GM21529 (cell line): Measurements from ENCODE around the gene NEK3.
"Not testable (repeated sequence)": the region's sequence is repeated elsewhere in the genome, so short reads cannot be mapped to it uniquely, and the experiment has no call there.

Experiments used
- ATAC-seq: cut with Tn5 transposase; IDR thresholded peaks from one replicate; pipeline ENCODE4 v1.9.1; 2021; ENCODE audit not compliant: unreplicated experiment

Gene NEK3

GRCh38 chr13:52159159-52159982 lies at the start of gene NEK3:
TSS of gene NEK3 (minus strand) at chr13:52159597. CDS start at chr13:52156191, 3,406 bp downstream.
- peak; percentile 83 for ATAC-seq

- ATAC-seq, result not testable (repeated sequence)
These were observed 49.0 kb upstream of the NEK3 start for GRCh38 chr13:52208384-52208783.

- ATAC-seq, result not testable (repeated sequence)
These were observed 48.5 kb upstream of the NEK3 start for GRCh38 chr13:52207896-52208295.

- not testable (repeated sequence) for ATAC-seq
These were observed 47.9 kb upstream of the NEK3 start for GRCh38 chr13:52207337-52207736.

GRCh38 chr13:52204546-52204945 lies 45.1 kb upstream of the NEK3 start:
- ATAC-seq, result not testable (repeated sequence)

- ATAC-seq, result not testable (repeated sequence)
These were observed 44.5 kb upstream of the NEK3 start for GRCh38 chr13:52203864-52204263.

- ATAC-seq, result not testable (repeated sequence)
These were observed 43.1 kb upstream of the NEK3 start for GRCh38 chr13:52202506-52202905.

GRCh38 chr13:52201439-52202193 lies 42.2 kb upstream of the NEK3 start:
- ATAC-seq, result not testable (repeated sequence)

- ATAC-seq, result peak; percentile 54
These were observed 36.0 kb upstream of the NEK3 start for GRCh38 chr13:52195401-52195837.

GRCh38 chr13:52194184-52194868 lies 34.9 kb upstream of the NEK3 start:
- ATAC-seq, result peak; percentile 76

- ATAC-seq, result peak; percentile 28
These were observed 34.3 kb upstream of the NEK3 start for GRCh38 chr13:52193587-52194183.

- peak; percentile 71 for ATAC-seq
These were observed 28.2 kb upstream of the NEK3 start for GRCh38 chr13:52187424-52188187.

- no peak for ATAC-seq
These were observed 27.6 kb upstream of the NEK3 start for GRCh38 chr13:52187029-52187423.

- not testable (repeated sequence) for ATAC-seq
These were observed 22.0 kb upstream of the NEK3 start for GRCh38 chr13:52181316-52181954.

GRCh38 chr13:52179925-52180324 lies 20.5 kb upstream of the NEK3 start:
- no peak for ATAC-seq

- no peak for ATAC-seq
These were observed 17.9 kb upstream of the NEK3 start for GRCh38 chr13:52177276-52177675.

- not testable (repeated sequence) for ATAC-seq
These were observed 14.6 kb upstream of the NEK3 start for GRCh38 chr13:52173970-52174369.

- ATAC-seq, result no peak
These were observed 14.0 kb upstream of the NEK3 start for GRCh38 chr13:52173373-52173772.

- not testable (repeated sequence) for ATAC-seq
These were observed 12.3 kb upstream of the NEK3 start for GRCh38 chr13:52171686-52172085.
